C4-2B (cell line): ENCODE data around the gene PKLR.

Source experiments
- ZFX ChIP-seq: fragments of 450-650 bp; IDR thresholded peaks from 2 replicates; pipeline ENCODE4 v1.6.1; 2017
- TF ChIP-seq, protein P1 (sequence below): fragments of 450-650 bp; conservative IDR thresholded peaks from 2 replicates; pipeline ENCODE4 v1.5.1; 2017; ENCODE audit warnings: mild to moderate bottlenecking

GRCh38 chr1:155269381-155269780 is 31.9 kb downstream of the PKLR start:
- TF ChIP-seq, protein P1, sequence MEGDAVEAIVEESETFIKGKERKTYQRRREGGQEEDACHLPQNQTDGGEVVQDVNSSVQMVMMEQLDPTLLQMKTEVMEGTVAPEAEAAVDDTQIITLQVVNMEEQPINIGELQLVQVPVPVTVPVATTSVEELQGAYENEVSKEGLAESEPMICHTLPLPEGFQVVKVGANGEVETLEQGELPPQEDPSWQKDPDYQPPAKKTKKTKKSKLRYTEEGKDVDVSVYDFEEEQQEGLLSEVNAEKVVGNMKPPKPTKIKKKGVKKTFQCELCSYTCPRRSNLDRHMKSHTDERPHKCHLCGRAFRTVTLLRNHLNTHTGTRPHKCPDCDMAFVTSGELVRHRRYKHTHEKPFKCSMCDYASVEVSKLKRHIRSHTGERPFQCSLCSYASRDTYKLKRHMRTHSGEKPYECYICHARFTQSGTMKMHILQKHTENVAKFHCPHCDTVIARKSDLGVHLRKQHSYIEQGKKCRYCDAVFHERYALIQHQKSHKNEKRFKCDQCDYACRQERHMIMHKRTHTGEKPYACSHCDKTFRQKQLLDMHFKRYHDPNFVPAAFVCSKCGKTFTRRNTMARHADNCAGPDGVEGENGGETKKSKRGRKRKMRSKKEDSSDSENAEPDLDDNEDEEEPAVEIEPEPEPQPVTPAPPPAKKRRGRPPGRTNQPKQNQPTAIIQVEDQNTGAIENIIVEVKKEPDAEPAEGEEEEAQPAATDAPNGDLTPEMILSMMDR, result no peak
- TF ChIP-seq ZFX, result no peak
